Erythroblast (primary cell): ENCODE results near the gene TENM3.

Source experiments
- GATA1 ChIP-seq: IDR thresholded peaks from 2 replicates; pipeline ENCODE4 v1.6.1; 2011; ENCODE audit warnings: low read depth, mild to moderate bottlenecking, control low read depth, low read length, moderate library complexity
- POLR2A ChIP-seq: IDR thresholded peaks from 2 replicates; pipeline ENCODE4 v1.6.1; 2011; ENCODE audit warnings: mild to moderate bottlenecking, low read length

- no peak for TF ChIP-seq POLR2A
- no peak for TF ChIP-seq GATA1
Observed at GRCh38 chr4:182434720-182435119, 191.5 kb downstream of the TENM3 start.
